ENCODE results near the gene ADAM10.
A peak's percentile ranks its signal among the peaks of the same experiment; 100 is the strongest.

ADAM10 gene

GRCh38 chr15:58553365-58553918, 196.1 kb downstream of the ADAM10 start:
- TF ChIP-seq POLR2A (IDR thresholded peaks at IDR 0.05; ENCODE audit: low read depth, low read length): no peak
- TF ChIP-seq POLR2AphosphoS5 (IDR thresholded peaks at IDR 0.05; ENCODE audit: low read depth, low read length): no peak
- no peak for TF ChIP-seq TAF1 (IDR thresholded peaks at IDR 0.05; ENCODE audit: borderline replicate concordance, low read depth, low read length)
- DNase-seq (ENCODE audit: insufficient read length): no peak
- no peak for FAIRE-seq

- FAIRE-seq: no peak
- no peak for TF ChIP-seq POLR2AphosphoS5 (IDR thresholded peaks at IDR 0.05; ENCODE audit: low read depth, low read length)
- no peak for TF ChIP-seq POLR2A (IDR thresholded peaks at IDR 0.05; ENCODE audit: low read depth, low read length)
- TF ChIP-seq TAF1 (IDR thresholded peaks at IDR 0.05; ENCODE audit: borderline replicate concordance, low read depth, low read length): no peak
- no peak for DNase-seq (ENCODE audit: insufficient read length)
Observed at GRCh38 chr15:58552505-58553364, 196.8 kb downstream of the ADAM10 start.

GRCh38 chr15:58551764-58552504, 197.6 kb downstream of the ADAM10 start:
- TF ChIP-seq TAF1 (IDR thresholded peaks at IDR 0.05; ENCODE audit: borderline replicate concordance, low read depth, low read length) (no peak), POLR2A (IDR thresholded peaks at IDR 0.05; ENCODE audit: low read depth, low read length) (no peak), POLR2AphosphoS5 (IDR thresholded peaks at IDR 0.05; ENCODE audit: low read depth, low read length) (no peak)
- DNase-seq (ENCODE audit: insufficient read length) (no peak), FAIRE-seq (no peak)

- FAIRE-seq (peak; percentile 14), DNase-seq (ENCODE audit: insufficient read length) (no peak)
- TF ChIP-seq TAF1 (IDR thresholded peaks at IDR 0.05; ENCODE audit: borderline replicate concordance, low read depth, low read length) (no peak), POLR2A (IDR thresholded peaks at IDR 0.05; ENCODE audit: low read depth, low read length) (no peak), POLR2AphosphoS5 (IDR thresholded peaks at IDR 0.05; ENCODE audit: low read depth, low read length) (no peak)
Observed at GRCh38 chr15:58551084-58551763, 198.3 kb downstream of the ADAM10 start.

GRCh38 chr15:58549785-58550074, 199.8 kb downstream of the ADAM10 start:
- DNase-seq (ENCODE audit: insufficient read length) (no peak), FAIRE-seq (no peak)
- TF ChIP-seq TAF1 (IDR thresholded peaks at IDR 0.05; ENCODE audit: borderline replicate concordance, low read depth, low read length) (no peak), POLR2AphosphoS5 (IDR thresholded peaks at IDR 0.05; ENCODE audit: low read depth, low read length) (no peak), POLR2A (IDR thresholded peaks at IDR 0.05; ENCODE audit: low read depth, low read length) (no peak)

GRCh38 chr15:58549013-58549784, 200.3 kb downstream of the ADAM10 start:
- FAIRE-seq (no peak), DNase-seq (ENCODE audit: insufficient read length) (no peak)
- TF ChIP-seq POLR2A (IDR thresholded peaks at IDR 0.05; ENCODE audit: low read depth, low read length) (no peak), POLR2AphosphoS5 (IDR thresholded peaks at IDR 0.05; ENCODE audit: low read depth, low read length) (no peak), TAF1 (IDR thresholded peaks at IDR 0.05; ENCODE audit: borderline replicate concordance, low read depth, low read length) (no peak)

- FAIRE-seq (no peak), DNase-seq (ENCODE audit: insufficient read length) (no peak)
- TF ChIP-seq POLR2AphosphoS5 (IDR thresholded peaks at IDR 0.05; ENCODE audit: low read depth, low read length): no peak
- no peak for TF ChIP-seq TAF1 (IDR thresholded peaks at IDR 0.05; ENCODE audit: borderline replicate concordance, low read depth, low read length)
- no peak for TF ChIP-seq POLR2A (IDR thresholded peaks at IDR 0.05; ENCODE audit: low read depth, low read length)
Observed at GRCh38 chr15:58548308-58549012, 201.0 kb downstream of the ADAM10 start.

- TF ChIP-seq POLR2A (IDR thresholded peaks at IDR 0.05; ENCODE audit: low read depth, low read length) (no peak), POLR2AphosphoS5 (IDR thresholded peaks at IDR 0.05; ENCODE audit: low read depth, low read length) (no peak), TAF1 (IDR thresholded peaks at IDR 0.05; ENCODE audit: borderline replicate concordance, low read depth, low read length) (no peak)
- DNase-seq (ENCODE audit: insufficient read length): no peak
- FAIRE-seq: no peak
Observed at GRCh38 chr15:58547628-58548307, 201.7 kb downstream of the ADAM10 start.

GRCh38 chr15:58546635-58547627, 202.6 kb downstream of the ADAM10 start:
- TF ChIP-seq TAF1 (IDR thresholded peaks at IDR 0.05; ENCODE audit: borderline replicate concordance, low read depth, low read length) (no peak), POLR2AphosphoS5 (IDR thresholded peaks at IDR 0.05; ENCODE audit: low read depth, low read length) (no peak), POLR2A (IDR thresholded peaks at IDR 0.05; ENCODE audit: low read depth, low read length) (no peak)
- FAIRE-seq (no peak), DNase-seq (ENCODE audit: insufficient read length) (no peak)

All from GM12892 (cell line).